Measurements from ENCODE around the gene RPUSD3. TPM values are rescaled to one million over a fixed set of nuclear protein-coding genes. Genes with fewer than 3 reads are reported as not detected.
"Not testable (repeated sequence)": the region's sequence is repeated elsewhere in the genome, so short reads cannot be mapped to it uniquely, and the experiment has no call there.

Gene RPUSD3
- total RNA-seq, 2 experiments from 2014 or later = 49.8 to 49.9 TPM

DNA sequence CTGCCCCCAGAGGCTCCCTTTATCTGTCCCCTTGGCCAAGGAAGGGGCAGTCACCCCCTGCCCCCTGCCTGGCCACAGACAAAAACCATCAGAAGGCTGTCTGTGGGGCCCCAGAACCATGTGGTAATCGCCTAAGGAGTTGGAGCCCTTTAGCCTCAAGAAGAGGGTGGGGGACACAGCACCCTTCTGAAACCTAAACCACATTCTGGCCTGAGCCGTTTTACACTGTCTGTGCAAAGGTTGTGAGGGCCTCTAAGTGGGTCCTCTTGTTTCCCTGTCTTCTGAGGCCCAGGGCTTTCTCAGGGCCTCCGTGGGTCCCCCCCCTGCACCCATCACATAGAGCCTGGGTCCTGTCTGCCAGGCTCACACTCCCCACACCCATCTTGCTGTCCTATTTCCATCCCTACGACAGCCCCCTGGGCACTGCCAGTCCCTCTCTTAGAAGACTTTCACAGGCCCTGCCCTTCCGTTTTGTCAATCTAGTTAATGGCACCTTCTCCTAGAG lies 17.9 kb upstream of the RPUSD3 start:
- Mint-ChIP-seq H3K9me3 (no peaks in the 10 kb centered on the region), H3K36me3 (ENCODE audit: low read depth) (no peaks in the 10 kb centered on the region), H3K4me3 (no peak overlapping the region), H3K27ac (no peak overlapping the region), H3K4me1 (peaks cover 4% of the 10 kb centered on the region), H3K27me3 (peaks cover 6% of the 10 kb centered on the region)
- CTCF ChIA-PET = interaction anchor here (0.5 to 1.1 kb wide), 2 partner anchors 32 to 108 kb away, joined by 3 to 7 read pairs; no protein-coding TSS in a partner anchor
- no peak for DNase-seq
- POLR2A ChIA-PET = no interaction called here

- DNase-seq = no peak
- Mint-ChIP-seq H3K27me3 (peaks cover 6% of the 10 kb centered on the region), H3K9me3 (no peaks in the 10 kb centered on the region), H3K4me1 (peaks cover 4% of the 10 kb centered on the region), H3K4me3 (no peak overlapping the region), H3K36me3 (ENCODE audit: low read depth) (no peaks in the 10 kb centered on the region), H3K27ac (no peak overlapping the region)
- ChIA-PET CTCF (interaction anchor here (0.5 to 1.1 kb wide), 2 partner anchors 32 to 107 kb away, joined by 3 to 7 read pairs; no protein-coding TSS in a partner anchor), POLR2A (no interaction called here)
Measured at GRCh38 chr3:9861201-9861600, 17.4 kb upstream of the RPUSD3 start.

DNA sequence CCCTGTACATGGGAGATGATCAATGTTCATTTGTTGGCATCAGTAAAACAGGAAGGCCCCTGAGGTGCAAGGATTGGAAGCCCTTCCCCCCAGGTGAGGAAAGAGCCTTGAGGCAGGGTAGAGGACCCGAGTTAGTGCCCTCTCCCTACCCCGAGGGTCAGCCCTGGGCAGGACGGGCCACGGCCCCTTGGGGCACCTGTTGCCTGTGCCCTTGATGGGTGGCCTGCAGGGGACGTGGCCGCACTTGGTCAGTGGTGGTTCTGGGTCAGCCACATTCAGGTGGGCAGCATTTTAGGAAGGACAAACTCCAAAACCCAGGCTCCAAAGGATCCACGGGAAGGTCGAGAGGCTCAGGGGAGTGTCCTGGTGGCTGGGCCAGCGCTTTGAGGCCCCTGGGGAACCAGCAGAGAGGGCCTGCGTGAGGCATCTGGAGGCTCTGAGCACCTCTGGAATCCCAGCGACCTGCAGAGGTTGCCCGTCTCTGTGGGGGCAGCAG lies 15.8 kb upstream of the RPUSD3 start:
- H3K4me3 Mint-ChIP-seq = no peak overlapping the region
- peaks cover 4% of the 10 kb centered on the region for H3K4me1 Mint-ChIP-seq
- no peaks in the 10 kb centered on the region for H3K36me3 Mint-ChIP-seq (ENCODE audit: low read depth)
- no peaks in the 10 kb centered on the region for H3K9me3 Mint-ChIP-seq
- no peak for DNase-seq
- CTCF ChIA-PET = interaction anchor here (0.6 to 0.7 kb wide), 2 partner anchors 11 to 278 kb away, joined by 3 read pairs; no protein-coding TSS in a partner anchor
- H3K27ac Mint-ChIP-seq = no peak overlapping the region
- H3K27me3 Mint-ChIP-seq = peaks cover 6% of the 10 kb centered on the region
- POLR2A ChIA-PET = no interaction called here

DNA sequence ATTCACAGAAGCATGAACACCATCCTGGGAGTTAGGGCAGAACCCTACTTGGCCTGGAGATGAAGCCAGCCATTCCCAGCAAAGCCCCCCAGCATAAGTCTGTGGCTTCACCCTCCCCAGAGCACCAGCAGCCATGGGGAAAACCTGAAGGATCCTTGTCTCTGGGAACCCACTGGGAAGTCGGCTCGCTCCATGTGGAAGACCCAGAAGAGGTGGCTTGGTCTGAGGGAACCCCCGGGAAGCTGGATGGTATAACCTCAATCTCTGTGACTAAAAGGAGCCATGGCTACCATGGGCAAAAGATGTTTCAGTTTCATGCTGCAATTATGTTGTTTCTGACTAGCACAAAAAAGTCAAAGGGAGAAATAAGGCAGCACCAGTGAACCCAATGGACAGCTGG lies 11.8 kb upstream of the RPUSD3 start:
- no peak for DNase-seq
- Mint-ChIP-seq H3K4me3 (no peak overlapping the region), H3K27ac (no peak overlapping the region), H3K9me3 (no peaks in the 10 kb centered on the region), H3K4me1 (peaks cover 4% of the 10 kb centered on the region), H3K27me3 (peaks cover 10% of the 10 kb centered on the region), H3K36me3 (ENCODE audit: low read depth) (no peaks in the 10 kb centered on the region)
- POLR2A ChIA-PET = no interaction called here
- CTCF ChIA-PET = interaction anchor here (1.0 to 1.6 kb wide), 2 partner anchors 9 to 23 kb away, joined by 3 to 6 read pairs; no protein-coding TSS in a partner anchor

- H3K9me3 Mint-ChIP-seq; H3K27ac Mint-ChIP-seq; H3K36me3 Mint-ChIP-seq (ENCODE audit: low read depth); H3K4me3 Mint-ChIP-seq; POLR2A ChIA-PET; DNase-seq; H3K4me1 Mint-ChIP-seq: not testable (repeated sequence)
- H3K27me3 Mint-ChIP-seq = peaks cover 13% of the 10 kb centered on the region
- CTCF ChIA-PET = interaction anchor here (0.6 to 1.2 kb wide), 4 partner anchors 9 to 577 kb away, joined by 3 read pairs; partner anchors contain the start of gene RPUSD3
Measured at GRCh38 chr3:9854291-9854940, 10.6 kb upstream of the RPUSD3 start.

GRCh38 chr3:9852528-9852927 lies 8.7 kb upstream of the RPUSD3 start:
- H3K27me3 Mint-ChIP-seq = peaks cover 13% of the 10 kb centered on the region
- H3K4me1 Mint-ChIP-seq = peaks cover 8% of the 10 kb centered on the region
- no peak overlapping the region for H3K27ac Mint-ChIP-seq
- H3K9me3 Mint-ChIP-seq = no peaks in the 10 kb centered on the region
- CTCF ChIA-PET = interaction anchor here (0.6 to 1.5 kb wide), 3 partner anchors 9 to 342 kb away, joined by 3 read pairs; partner anchors contain the start of gene RPUSD3
- no peak for DNase-seq
- H3K4me3 Mint-ChIP-seq = no peak overlapping the region
- POLR2A ChIA-PET = no interaction called here
- no peaks in the 10 kb centered on the region for H3K36me3 Mint-ChIP-seq (ENCODE audit: low read depth)

GRCh38 chr3:9851926-9852325 lies 8.1 kb upstream of the RPUSD3 start:
- peaks cover 13% of the 10 kb centered on the region for H3K27me3 Mint-ChIP-seq
- DNase-seq; H3K4me1 Mint-ChIP-seq; H3K36me3 Mint-ChIP-seq (ENCODE audit: low read depth); H3K9me3 Mint-ChIP-seq; POLR2A ChIA-PET; H3K27ac Mint-ChIP-seq; H3K4me3 Mint-ChIP-seq: not testable (repeated sequence)
- CTCF ChIA-PET = interaction anchor here (1.5 kb wide), 1 partner anchor 342 kb away, joined by 3 read pairs; no protein-coding TSS in a partner anchor

DNA sequence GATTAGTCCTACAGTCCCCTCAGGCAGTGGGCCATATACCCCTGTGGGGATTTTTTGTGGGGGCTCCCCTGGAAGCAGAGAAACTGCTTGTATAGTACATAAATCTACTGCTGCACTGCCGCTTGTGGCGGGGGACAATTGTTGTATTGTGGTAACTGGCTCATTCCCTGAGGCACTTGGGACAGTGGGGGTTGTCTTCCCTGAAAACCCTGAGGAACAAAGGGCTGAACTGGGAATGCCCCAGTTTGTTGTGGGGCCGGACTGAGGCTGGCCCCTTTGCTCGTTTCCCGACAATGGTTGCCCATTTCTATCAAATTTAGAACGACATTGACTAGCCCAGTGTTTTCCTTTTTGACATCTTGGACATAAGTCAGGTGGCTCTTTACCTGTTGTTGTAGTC lies 7.6 kb upstream of the RPUSD3 start:
- CTCF ChIA-PET = interaction anchor here (1.0 kb wide), 1 partner anchor 82 kb away, joined by 3 read pairs; no protein-coding TSS in a partner anchor

GRCh38 chr3:9848860-9849259 lies 5.1 kb upstream of the RPUSD3 start:
- H3K27ac Mint-ChIP-seq, H3K4me3 Mint-ChIP-seq, POLR2A ChIA-PET: not testable (repeated sequence)

More for the DNA sequence above, 7.6 kb upstream of the RPUSD3 start:
- H3K4me3 Mint-ChIP-seq; H3K9me3 Mint-ChIP-seq; DNase-seq; H3K36me3 Mint-ChIP-seq (ENCODE audit: low read depth); H3K27ac Mint-ChIP-seq; POLR2A ChIA-PET; H3K4me1 Mint-ChIP-seq: not testable (repeated sequence)
- peaks cover 13% of the 10 kb centered on the region for H3K27me3 Mint-ChIP-seq

GRCh38 chr3:9847870-9848269 lies 4.1 kb upstream of the RPUSD3 start:
- H3K36me3 Mint-ChIP-seq (ENCODE audit: low read depth); H3K9me3 Mint-ChIP-seq; H3K4me3 Mint-ChIP-seq; POLR2A ChIA-PET; DNase-seq; H3K27ac Mint-ChIP-seq: not testable (repeated sequence)
- Mint-ChIP-seq H3K27me3 (peaks cover 13% of the 10 kb centered on the region), H3K4me1 (peaks cover 19% of the 10 kb centered on the region)
- CTCF ChIA-PET = interaction anchor here (2.0 kb wide), 1 partner anchor 8 kb away, joined by 6 read pairs; no protein-coding TSS in a partner anchor

More at GRCh38 chr3:9848860-9849259, 5.1 kb upstream of the RPUSD3 start:
- not testable (repeated sequence) for H3K36me3 Mint-ChIP-seq (ENCODE audit: low read depth); H3K9me3 Mint-ChIP-seq
- Mint-ChIP-seq H3K4me1 (peaks cover 19% of the 10 kb centered on the region), H3K27me3 (peaks cover 13% of the 10 kb centered on the region)
- CTCF ChIA-PET = interaction anchor here (0.6 to 1.3 kb wide), 5 partner anchors 9 to 52 kb away, joined by 3 to 5 read pairs (median 3); partner anchors contain the start of gene JAGN1
- peak; percentile 44 for DNase-seq

DNA sequence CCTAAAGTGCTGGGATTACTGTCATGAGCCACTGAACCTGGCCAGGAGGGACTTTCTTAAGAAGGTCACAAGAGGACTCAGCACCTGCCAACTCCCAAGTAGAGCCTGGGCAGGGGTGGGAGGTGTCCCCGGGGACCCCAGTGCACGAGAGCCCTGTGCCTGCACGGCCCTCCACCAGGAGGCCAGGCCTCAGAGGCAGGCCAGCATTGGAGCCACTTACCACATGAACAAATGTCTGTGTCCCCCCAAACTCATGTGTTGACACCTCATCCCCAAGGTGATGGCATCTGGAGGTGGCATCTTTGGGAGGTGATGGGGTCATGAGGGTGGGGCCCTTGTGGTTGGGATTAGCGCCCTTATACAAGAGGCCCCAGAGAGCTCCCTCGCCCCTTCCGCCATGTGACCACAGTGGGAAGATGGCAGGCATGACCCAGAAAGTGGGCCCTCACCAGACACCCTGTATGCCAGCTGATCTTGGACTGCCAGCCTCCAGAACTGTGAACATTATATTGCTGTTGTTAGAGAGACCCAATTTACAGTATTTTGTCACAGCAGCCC lies 3.2 kb upstream of the RPUSD3 start:
- Mint-ChIP-seq H3K4me3 (no peak overlapping the region), H3K27me3 (peaks cover 13% of the 10 kb centered on the region), H3K36me3 (ENCODE audit: low read depth) (peaks cover 5% of the 10 kb centered on the region), H3K27ac (no peak overlapping the region), H3K9me3 (no peaks in the 10 kb centered on the region), H3K4me1 (peaks cover 26% of the 10 kb centered on the region)
- POLR2A ChIA-PET = no interaction called here
- CTCF ChIA-PET = interaction anchor here (2.0 kb wide), 1 partner anchor 9 kb away, joined by 6 read pairs; no protein-coding TSS in a partner anchor
- DNase-seq = no peak

DNA sequence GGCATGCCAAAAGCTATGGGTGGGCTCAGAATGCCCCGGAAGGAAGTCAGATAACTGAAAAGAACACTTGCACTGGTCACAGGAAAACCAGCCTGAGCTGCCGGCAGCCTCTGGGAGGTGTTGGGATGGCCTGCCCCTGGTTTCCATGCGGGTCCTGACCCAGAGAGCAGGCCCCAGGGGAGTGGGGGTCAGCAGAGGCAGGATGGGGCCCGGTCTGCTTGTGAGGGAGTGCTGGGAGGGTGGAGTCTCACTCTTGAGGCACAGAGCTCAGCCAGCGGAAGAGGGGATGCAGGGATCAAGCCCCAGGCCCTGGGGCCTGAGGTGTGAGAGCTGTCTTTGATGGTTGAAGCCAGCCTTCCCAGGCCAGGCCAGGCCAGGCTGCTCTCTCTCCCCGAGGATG lies 2.4 kb upstream of the RPUSD3 start:
- no peaks in the 10 kb centered on the region for H3K9me3 Mint-ChIP-seq
- CTCF ChIA-PET = interaction anchor here (1.5 to 2.0 kb wide), 2 partner anchors 8 to 10 kb away, joined by 3 to 6 read pairs; no protein-coding TSS in a partner anchor

GRCh38 chr3:9841015-9841414 lies 2.8 kb downstream of the RPUSD3 start:
- CTCF ChIA-PET = interaction anchor here (0.7 to 1.5 kb wide), 4 partner anchors 21 to 90 kb away, joined by 3 to 4 read pairs (median 4); no protein-coding TSS in a partner anchor
- Mint-ChIP-seq H3K4me3 (no peak overlapping the region), H3K4me1 (peaks cover 25% of the 10 kb centered on the region), H3K36me3 (ENCODE audit: low read depth) (peaks cover 24% of the 10 kb centered on the region), H3K27ac (no peak overlapping the region), H3K9me3 (no peaks in the 10 kb centered on the region), H3K27me3 (no peaks in the 10 kb centered on the region)
- POLR2A ChIA-PET = no interaction called here
- no peak for DNase-seq

More for the DNA sequence above, 2.4 kb upstream of the RPUSD3 start:
- no peak for DNase-seq
- H3K4me3 Mint-ChIP-seq = no peak overlapping the region
- peaks cover 29% of the 10 kb centered on the region for H3K4me1 Mint-ChIP-seq
- H3K36me3 Mint-ChIP-seq (ENCODE audit: low read depth) = peaks cover 10% of the 10 kb centered on the region
- peak overlapping the region; percentile 36 for H3K27ac Mint-ChIP-seq
- POLR2A ChIA-PET = no interaction called here
- peaks cover 6% of the 10 kb centered on the region for H3K27me3 Mint-ChIP-seq
